IPS-15b (cell line): Measurements from ENCODE around the gene IL9.

ENCODE experiments used
- H3K27me3 ChIP-seq: one replicate; pipeline ENCODE4 v1.6.1; 2013; ENCODE audit warnings: low read length; ENCODE audit not compliant: control insufficient read depth, insufficient read depth
- H3K36me3 ChIP-seq: one replicate; pipeline ENCODE4 v1.6.1; 2013; ENCODE audit warnings: low read length; ENCODE audit not compliant: control insufficient read depth, insufficient read depth
- H3K4me1 ChIP-seq: one replicate; pipeline ENCODE4 v1.6.1; 2013; ENCODE audit warnings: mild to moderate bottlenecking, low read length; ENCODE audit not compliant: control insufficient read depth, insufficient read depth
- H3K4me3 ChIP-seq: one replicate; pipeline ENCODE4 v1.5.1; 2013; ENCODE audit warnings: low read depth, low read length
- H3K9ac ChIP-seq: one replicate; pipeline ENCODE4 v1.6.1; 2013; ENCODE audit warnings: low read depth, mild to moderate bottlenecking, low read length
- H3K9me3 ChIP-seq: one replicate; pipeline ENCODE4 v1.6.1; 2013; ENCODE audit warnings: mild to moderate bottlenecking, low read length; ENCODE audit not compliant: control insufficient read depth, insufficient read depth

Gene IL9

DNA sequence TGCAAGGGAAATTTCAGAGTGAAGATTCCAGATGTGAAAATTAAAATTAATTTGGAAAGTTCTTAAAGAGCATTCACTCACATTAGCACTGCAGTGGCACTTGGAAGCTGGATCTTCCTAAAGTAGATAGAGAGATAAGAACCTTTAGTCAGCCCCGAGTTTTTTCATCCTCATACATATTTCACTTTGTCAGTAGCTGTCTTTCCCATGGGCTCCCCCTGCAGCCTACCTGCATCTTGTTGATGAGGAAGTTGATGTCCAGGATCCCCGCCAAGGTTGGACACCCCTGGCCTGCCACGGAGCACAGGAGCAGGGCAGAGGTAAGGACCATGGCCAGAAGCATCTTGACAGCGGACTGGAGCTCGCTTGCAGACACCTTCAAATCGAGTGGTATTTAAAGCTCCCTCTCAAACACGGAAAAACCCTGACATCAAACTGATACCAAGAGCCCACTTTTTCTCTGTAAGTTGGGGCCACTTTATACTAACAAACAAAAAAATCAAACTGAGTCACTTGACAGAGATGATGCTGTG, at the start of gene IL9:
TSS of gene IL9 (minus strand) at position 368 of the 533 bp plus-strand sequence. CDS start at position 343, 25 bp downstream.
- Histone ChIP-seq H3K9me3 (no peaks in the 10 kb centered on the region), H3K36me3 (no peaks in the 10 kb centered on the region), H3K27me3 (no peaks in the 10 kb centered on the region), H3K4me1 (no peaks in the 10 kb centered on the region), H3K9ac (no peak within 1 kb of the TSS), H3K4me3 (no peak within 1 kb of the TSS)

DNA sequence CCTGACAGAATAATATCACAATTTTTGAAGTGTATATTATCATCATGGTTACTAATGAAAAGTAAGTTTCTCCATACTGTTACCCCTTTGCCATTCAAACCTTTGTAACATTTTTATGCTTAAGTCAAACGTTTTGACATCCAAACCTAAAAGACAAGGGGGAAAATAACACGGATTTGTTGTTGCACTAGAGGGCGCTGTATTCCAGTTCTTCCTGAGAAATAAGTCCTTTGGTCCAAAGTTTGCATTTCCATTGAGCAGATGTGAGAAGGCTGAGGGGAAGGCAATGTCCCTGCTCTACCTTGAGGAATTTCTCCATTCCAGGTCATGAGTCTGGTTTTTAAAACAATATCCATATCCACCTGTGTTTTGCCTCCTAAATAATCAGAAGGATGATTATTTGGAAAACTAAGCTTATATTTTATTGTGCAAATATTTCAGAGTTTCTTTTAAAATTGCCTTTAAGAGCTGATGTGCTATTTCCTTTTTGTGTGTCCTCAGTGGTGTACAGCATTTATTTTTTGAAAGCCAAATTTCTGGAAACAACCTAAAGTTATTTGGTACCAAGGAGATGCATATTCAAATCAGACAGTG, 49.4 kb upstream of the IL9 start:
- no peaks in the 10 kb centered on the region for H3K4me1 ChIP-seq
- H3K9ac ChIP-seq: no peak overlapping the region
- no peaks in the 10 kb centered on the region for H3K9me3 ChIP-seq
- no peak overlapping the region for H3K4me3 ChIP-seq
- no peaks in the 10 kb centered on the region for H3K27me3 ChIP-seq
- no peaks in the 10 kb centered on the region for H3K36me3 ChIP-seq

DNA sequence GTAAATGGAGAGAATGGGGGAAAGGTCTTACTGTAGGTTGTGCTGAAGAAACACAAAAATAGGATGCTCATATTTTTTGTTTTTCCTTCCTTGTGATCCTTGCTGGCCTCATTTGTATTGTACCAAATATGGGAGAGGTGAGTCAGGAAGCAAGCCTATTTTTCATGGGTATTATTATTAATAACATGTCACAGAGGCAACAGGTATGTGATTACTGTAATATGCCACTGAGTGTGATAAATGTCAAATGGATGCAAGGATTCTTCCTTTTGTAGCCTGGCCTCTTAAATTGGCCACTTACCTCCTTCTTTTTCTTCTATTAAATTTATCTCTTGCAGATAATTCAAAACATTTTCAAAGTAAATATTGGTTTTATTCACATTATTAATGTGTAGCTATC, 48.9 kb upstream of the IL9 start:
- no peaks in the 10 kb centered on the region for H3K4me1 ChIP-seq
- H3K9ac ChIP-seq: no peak overlapping the region
- H3K27me3 ChIP-seq: no peaks in the 10 kb centered on the region
- no peaks in the 10 kb centered on the region for H3K36me3 ChIP-seq
- H3K4me3 ChIP-seq: no peak overlapping the region
- no peaks in the 10 kb centered on the region for H3K9me3 ChIP-seq

- Histone ChIP-seq H3K4me1 (no peaks in the 10 kb centered on the region), H3K27me3 (no peaks in the 10 kb centered on the region), H3K36me3 (no peaks in the 10 kb centered on the region), H3K9me3 (no peaks in the 10 kb centered on the region), H3K4me3 (no peak overlapping the region), H3K9ac (no peak overlapping the region)
These were observed 46.6 kb upstream of the IL9 start for GRCh38 chr5:135942202-135942771.

- Histone ChIP-seq H3K27me3 (no peaks in the 10 kb centered on the region), H3K4me1 (no peaks in the 10 kb centered on the region), H3K4me3 (no peak overlapping the region), H3K9me3 (no peaks in the 10 kb centered on the region), H3K9ac (no peak overlapping the region), H3K36me3 (no peaks in the 10 kb centered on the region)
These were observed 46.1 kb upstream of the IL9 start for GRCh38 chr5:135941711-135942110.

DNA sequence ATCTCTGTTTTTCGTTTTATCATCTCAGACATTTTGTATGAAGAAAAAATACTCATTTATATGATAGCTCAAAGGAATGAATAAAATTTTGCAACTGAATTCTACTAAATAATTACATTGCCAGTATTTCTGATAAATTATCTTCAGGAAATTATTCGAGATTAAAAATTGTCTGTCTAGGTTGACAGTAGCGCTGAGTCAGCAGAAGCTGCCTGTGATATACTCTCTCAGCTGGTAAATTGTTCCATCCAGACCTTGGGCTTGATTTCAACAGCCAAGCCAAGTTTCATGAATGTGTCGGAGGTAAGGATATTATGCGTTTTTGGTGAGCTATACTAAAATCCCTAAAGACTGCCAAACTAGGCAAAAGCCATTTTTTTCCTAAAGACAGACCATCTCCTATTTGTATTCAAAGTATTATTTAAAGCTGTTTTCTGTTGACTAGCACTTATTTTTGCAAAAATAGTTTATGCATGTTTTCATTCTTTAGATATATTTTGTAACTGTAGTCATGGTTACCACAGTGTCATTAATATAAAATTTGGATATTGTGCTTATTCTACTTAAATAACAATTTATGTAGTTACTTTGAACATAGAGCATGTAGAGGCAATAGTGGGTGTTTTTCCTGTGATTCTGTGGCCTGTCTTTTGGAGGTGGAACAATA, 41.7 kb upstream of the IL9 start:
- Histone ChIP-seq H3K9ac (no peak overlapping the region), H3K4me3 (no peak overlapping the region), H3K9me3 (no peaks in the 10 kb centered on the region), H3K36me3 (no peaks in the 10 kb centered on the region), H3K4me1 (no peaks in the 10 kb centered on the region), H3K27me3 (peaks cover 6% of the 10 kb centered on the region)

GRCh38 chr5:135934939-135935338, 39.3 kb upstream of the IL9 start:
- Histone ChIP-seq H3K27me3 (peaks cover 24% of the 10 kb centered on the region), H3K9ac (no peak overlapping the region), H3K4me1 (no peaks in the 10 kb centered on the region), H3K9me3 (no peaks in the 10 kb centered on the region), H3K4me3 (no peak overlapping the region), H3K36me3 (no peaks in the 10 kb centered on the region)

DNA sequence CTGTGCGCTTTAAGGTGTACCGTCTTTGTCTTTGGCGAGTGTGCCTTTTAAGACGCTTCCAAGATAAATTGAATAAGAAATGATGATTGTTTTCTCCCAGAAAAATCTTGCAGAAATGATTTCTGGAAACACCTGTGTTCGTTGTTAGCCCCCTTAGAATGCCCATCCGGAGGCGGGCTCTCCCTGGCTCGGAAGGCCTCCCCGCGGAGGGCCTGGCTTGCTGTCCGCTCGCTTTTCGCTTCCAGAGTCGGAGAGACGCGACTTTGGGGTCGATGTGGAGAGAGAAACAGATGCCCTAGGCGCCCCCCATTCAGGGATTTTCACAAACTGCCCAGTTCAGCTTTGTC, 35.3 kb upstream of the IL9 start:
- peak overlapping the region; percentile 68 for H3K4me3 ChIP-seq
- no peaks in the 10 kb centered on the region for H3K4me1 ChIP-seq
- peaks cover 36% of the 10 kb centered on the region for H3K27me3 ChIP-seq
- no peaks in the 10 kb centered on the region for H3K9me3 ChIP-seq
- no peak overlapping the region for H3K9ac ChIP-seq
- H3K36me3 ChIP-seq: no peaks in the 10 kb centered on the region

DNA sequence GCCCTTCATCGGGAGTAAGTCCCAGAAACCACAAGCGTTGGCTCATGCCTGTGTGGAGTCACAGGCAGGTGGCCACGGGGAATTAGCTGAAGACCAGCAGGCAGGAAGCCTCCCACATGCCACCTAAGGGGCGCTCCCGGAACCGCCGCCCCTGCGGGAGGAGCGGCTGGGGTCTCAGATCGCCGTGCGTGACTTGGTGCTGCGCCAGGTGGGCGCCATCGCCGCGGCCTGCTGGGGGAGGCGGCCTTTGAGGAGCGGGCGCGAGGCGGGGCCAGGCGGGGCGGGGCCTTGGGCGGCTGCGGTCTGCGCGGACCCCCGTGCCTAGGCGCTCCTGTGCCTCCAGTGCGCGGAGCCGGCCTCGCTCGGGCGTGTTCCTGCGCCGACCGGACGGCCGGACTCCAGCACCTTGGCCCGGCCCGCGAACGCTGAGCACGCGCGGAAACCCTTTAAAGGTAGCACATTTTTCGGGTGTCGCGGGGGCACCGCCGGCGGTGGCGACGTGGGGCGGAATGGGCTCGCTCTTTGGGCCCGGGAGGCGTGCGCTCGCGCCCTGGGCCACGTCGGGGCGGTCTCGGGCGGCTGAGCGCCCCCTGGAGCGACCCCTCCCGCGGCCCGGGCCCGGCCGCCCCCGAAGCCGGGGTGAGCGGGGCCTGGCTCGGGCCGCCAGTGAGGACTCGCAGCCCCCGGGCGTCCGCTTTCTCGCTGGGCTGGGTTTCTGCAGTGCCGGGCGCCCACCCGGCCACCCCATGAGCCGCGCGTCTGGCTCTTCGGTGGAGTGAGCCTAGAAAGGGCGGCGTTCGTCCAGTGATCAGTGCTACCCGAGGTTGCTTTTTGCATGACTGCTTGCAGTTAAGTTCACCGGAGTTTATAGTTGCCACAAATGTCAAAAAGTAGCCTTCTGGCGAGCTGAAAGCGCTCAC, 34.6 kb upstream of the IL9 start:
- Histone ChIP-seq H3K4me3 (peak overlapping the region; percentile 68), H3K9me3 (no peaks in the 10 kb centered on the region), H3K9ac (no peak overlapping the region), H3K4me1 (no peaks in the 10 kb centered on the region), H3K27me3 (peaks cover 36% of the 10 kb centered on the region), H3K36me3 (no peaks in the 10 kb centered on the region)

GRCh38 chr5:135921388-135921787, 25.7 kb upstream of the IL9 start:
- H3K4me1 ChIP-seq: no peaks in the 10 kb centered on the region

DNA sequence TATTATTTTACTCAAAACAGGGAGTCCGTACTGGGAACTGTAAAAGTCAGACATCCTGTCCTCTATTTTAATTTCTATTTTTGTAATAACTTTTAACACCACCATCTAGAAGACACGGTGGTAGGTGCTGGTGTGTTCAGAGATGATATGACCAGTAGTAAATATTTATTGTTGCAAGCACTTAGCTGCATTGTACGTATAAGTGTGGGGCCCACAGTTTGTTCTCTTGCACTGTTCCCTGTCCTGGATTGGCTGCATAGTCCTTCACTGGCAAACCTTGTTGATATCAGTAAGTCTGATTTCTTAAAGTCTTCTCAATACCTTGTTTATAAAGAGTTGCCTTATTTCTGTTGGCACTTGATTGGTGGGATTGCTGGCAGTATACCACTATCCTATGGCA, 24.6 kb upstream of the IL9 start:
- H3K9me3 ChIP-seq: no peaks in the 10 kb centered on the region
- H3K4me1 ChIP-seq: no peaks in the 10 kb centered on the region
- no peak overlapping the region for H3K9ac ChIP-seq
- peaks cover 5% of the 10 kb centered on the region for H3K27me3 ChIP-seq
- no peak overlapping the region for H3K4me3 ChIP-seq
- H3K36me3 ChIP-seq: no peaks in the 10 kb centered on the region

More at GRCh38 chr5:135921388-135921787, 25.7 kb upstream of the IL9 start:
- Histone ChIP-seq H3K4me3 (no peak overlapping the region), H3K9me3 (no peaks in the 10 kb centered on the region), H3K27me3 (peaks cover 5% of the 10 kb centered on the region), H3K9ac (no peak overlapping the region), H3K36me3 (no peaks in the 10 kb centered on the region)
